ENCODE results near the gene CCT6A.
"Not testable (repeated sequence)": the region's sequence is repeated elsewhere in the genome, so short reads cannot be mapped to it uniquely, and the experiment has no call there.

Gene CCT6A

GRCh38 chr7:56092789-56093531 lies 41.4 kb downstream of the CCT6A start, which contains the start of gene PHKG1:
PHKG1 (minus strand) TSS chr7:56092952; CDS start chr7:56088941, 4,011 bp downstream.
- Histone ChIP-seq H3K27ac (ENCODE audit: low read depth in 2 of 2, low read length in 2 of 2) (peak within 1 kb of the TSS in 1 of 2 donors; percentile 16), H3K9me3 (ENCODE audit: control insufficient read depth in 2 of 2, low read length in 2 of 2) (no peaks in the 10 kb centered on the region), H3K4me1 (ENCODE audit: control insufficient read depth in 2 of 2, insufficient read depth in 2 of 2, low read length in 2 of 2) (no peaks in the 10 kb centered on the region), H3K9ac (ENCODE audit: low read depth in 1 of 2, low read length in 2 of 2) (no peak within 1 kb of the TSS), H3K4me3 (ENCODE audit: low read length in 2 of 2) (no peak within 1 kb of the TSS), H3K36me3 (ENCODE audit: control insufficient read depth in 2 of 2, insufficient read depth in 2 of 2, low read length in 2 of 2) (no peaks in the 10 kb centered on the region), H3K27me3 (ENCODE audit: control insufficient read depth in 2 of 2, insufficient read depth in 2 of 2, low read length in 2 of 2) (no peaks in the 10 kb centered on the region)

DNA sequence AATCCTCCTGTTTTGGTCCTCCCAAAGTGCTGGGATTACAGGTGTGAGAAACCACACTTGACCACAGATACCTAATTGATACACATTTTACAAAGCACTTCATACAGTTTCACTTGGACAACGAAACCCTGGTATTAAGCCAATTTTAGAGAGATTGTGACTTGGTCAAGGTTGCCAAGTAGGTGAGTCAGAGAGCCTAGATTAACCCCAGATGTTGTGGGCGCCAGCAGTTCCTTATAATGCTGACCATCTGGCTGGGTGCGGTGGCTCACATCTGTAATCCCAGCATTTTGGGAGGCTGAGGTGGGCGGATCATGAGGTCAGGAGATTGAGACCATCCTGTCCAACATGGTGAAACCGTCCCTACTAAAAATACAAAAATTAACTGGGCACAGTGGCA lies 46.1 kb downstream of the CCT6A start:
- no peak overlapping the region for H3K9ac ChIP-seq (ENCODE audit: low read depth in 1 of 2, low read length in 2 of 2)
- H3K36me3 ChIP-seq (ENCODE audit: control insufficient read depth in 2 of 2, insufficient read depth in 2 of 2, low read length in 2 of 2): peaks cover 24 to 29% of the 10 kb centered on the region in 2 donors
- no peak overlapping the region for H3K4me3 ChIP-seq (ENCODE audit: low read length in 2 of 2)
- H3K4me1 ChIP-seq (ENCODE audit: control insufficient read depth in 2 of 2, insufficient read depth in 2 of 2, low read length in 2 of 2): no peaks in the 10 kb centered on the region
- H3K27me3 ChIP-seq (ENCODE audit: control insufficient read depth in 2 of 2, insufficient read depth in 2 of 2, low read length in 2 of 2): no peaks in the 10 kb centered on the region
- H3K27ac ChIP-seq (ENCODE audit: low read depth in 2 of 2, low read length in 2 of 2): no peak overlapping the region
- H3K9me3 ChIP-seq (ENCODE audit: control insufficient read depth in 2 of 2, low read length in 2 of 2): no peaks in the 10 kb centered on the region

GRCh38 chr7:56098187-56099008 lies 46.8 kb downstream of the CCT6A start:
- H3K36me3 ChIP-seq (ENCODE audit: control insufficient read depth in 2 of 2, insufficient read depth in 2 of 2, low read length in 2 of 2): peaks cover 27 to 36% of the 10 kb centered on the region in 2 donors
- not testable (repeated sequence) for H3K27ac ChIP-seq (ENCODE audit: low read depth in 2 of 2, low read length in 2 of 2); H3K4me1 ChIP-seq (ENCODE audit: control insufficient read depth in 2 of 2, insufficient read depth in 2 of 2, low read length in 2 of 2)

DNA sequence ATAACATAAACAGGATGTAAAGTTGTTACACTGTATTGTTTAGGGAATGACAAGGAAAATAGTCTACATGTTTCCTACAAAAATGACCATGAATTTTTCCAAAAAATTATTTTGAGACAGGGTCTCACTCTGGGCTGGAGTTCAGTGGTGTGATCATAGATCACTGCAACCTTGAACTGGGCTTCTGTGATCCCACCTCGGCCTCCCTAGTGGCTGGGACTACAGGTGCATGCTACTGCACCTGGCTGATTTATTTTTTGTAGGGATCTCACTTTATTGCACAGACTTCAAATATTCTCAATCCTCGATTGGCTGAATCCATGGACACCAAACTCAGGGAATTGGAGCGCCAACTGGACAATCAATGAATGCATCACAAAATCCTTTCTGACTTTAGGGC lies 48.1 kb downstream of the CCT6A start:
- no peak overlapping the region for H3K9ac ChIP-seq (ENCODE audit: low read depth in 1 of 2, low read length in 2 of 2)
- no peaks in the 10 kb centered on the region for H3K9me3 ChIP-seq (ENCODE audit: control insufficient read depth in 2 of 2, low read length in 2 of 2)
- no peak overlapping the region for H3K4me3 ChIP-seq (ENCODE audit: low read length in 2 of 2)
- H3K27ac ChIP-seq (ENCODE audit: low read depth in 2 of 2, low read length in 2 of 2): no peak overlapping the region
- H3K36me3 ChIP-seq (ENCODE audit: control insufficient read depth in 2 of 2, insufficient read depth in 2 of 2, low read length in 2 of 2): peaks cover 34 to 43% of the 10 kb centered on the region in 2 donors
- no peaks in the 10 kb centered on the region for H3K27me3 ChIP-seq (ENCODE audit: control insufficient read depth in 2 of 2, insufficient read depth in 2 of 2, low read length in 2 of 2)
- no peaks in the 10 kb centered on the region for H3K4me1 ChIP-seq (ENCODE audit: control insufficient read depth in 2 of 2, insufficient read depth in 2 of 2, low read length in 2 of 2)

More at GRCh38 chr7:56098187-56099008, 46.8 kb downstream of the CCT6A start:
- H3K27me3 ChIP-seq (ENCODE audit: control insufficient read depth in 2 of 2, insufficient read depth in 2 of 2, low read length in 2 of 2); H3K9me3 ChIP-seq (ENCODE audit: control insufficient read depth in 2 of 2, low read length in 2 of 2); H3K9ac ChIP-seq (ENCODE audit: low read depth in 1 of 2, low read length in 2 of 2); H3K4me3 ChIP-seq (ENCODE audit: low read length in 2 of 2): not testable (repeated sequence)

DNA sequence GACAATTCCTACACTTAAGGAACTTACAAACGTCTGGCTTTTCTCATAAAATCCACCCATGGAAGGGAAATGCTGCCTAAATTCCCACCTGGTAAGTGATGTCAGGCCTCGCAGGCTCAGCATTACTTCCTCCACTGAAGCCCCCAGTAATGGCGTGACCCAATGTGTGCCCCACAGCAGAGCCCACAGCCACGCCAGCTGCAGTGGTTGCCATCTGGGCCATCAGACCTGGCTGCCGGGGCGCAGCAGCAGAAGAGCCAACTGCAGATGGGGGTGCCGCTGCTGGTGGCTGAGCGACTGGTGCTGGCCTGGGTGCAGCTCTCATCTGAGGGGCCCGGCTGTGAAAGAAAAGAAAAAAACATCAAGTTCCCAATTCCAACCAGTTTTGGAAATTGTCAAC lies 52.6 kb downstream of the CCT6A start:
- peaks cover 34 to 43% of the 10 kb centered on the region in 2 donors for H3K36me3 ChIP-seq (ENCODE audit: control insufficient read depth in 2 of 2, insufficient read depth in 2 of 2, low read length in 2 of 2)

GRCh38 chr7:56105508-56105907 lies 53.9 kb downstream of the CCT6A start:
- H3K4me1 ChIP-seq (ENCODE audit: control insufficient read depth in 2 of 2, insufficient read depth in 2 of 2, low read length in 2 of 2): peaks cover 0 to 9% of the 10 kb centered on the region in 2 donors
- H3K36me3 ChIP-seq (ENCODE audit: control insufficient read depth in 2 of 2, insufficient read depth in 2 of 2, low read length in 2 of 2): peaks cover 25 to 34% of the 10 kb centered on the region in 2 donors
- peak overlapping the region; percentile 98 to 99 for H3K9ac ChIP-seq (ENCODE audit: low read depth in 1 of 2, low read length in 2 of 2)
- peak overlapping the region; percentile 96 to 97 for H3K27ac ChIP-seq (ENCODE audit: low read depth in 2 of 2, low read length in 2 of 2)
- H3K27me3 ChIP-seq (ENCODE audit: control insufficient read depth in 2 of 2, insufficient read depth in 2 of 2, low read length in 2 of 2): no peaks in the 10 kb centered on the region
- H3K4me3 ChIP-seq (ENCODE audit: low read length in 2 of 2): peak overlapping the region; percentile 70 to 95
- no peaks in the 10 kb centered on the region for H3K9me3 ChIP-seq (ENCODE audit: control insufficient read depth in 2 of 2, low read length in 2 of 2)

More for the DNA sequence above, 52.6 kb downstream of the CCT6A start:
- H3K27me3 ChIP-seq (ENCODE audit: control insufficient read depth in 2 of 2, insufficient read depth in 2 of 2, low read length in 2 of 2); H3K9me3 ChIP-seq (ENCODE audit: control insufficient read depth in 2 of 2, low read length in 2 of 2); H3K9ac ChIP-seq (ENCODE audit: low read depth in 1 of 2, low read length in 2 of 2); H3K27ac ChIP-seq (ENCODE audit: low read depth in 2 of 2, low read length in 2 of 2); H3K4me3 ChIP-seq (ENCODE audit: low read length in 2 of 2); H3K4me1 ChIP-seq (ENCODE audit: control insufficient read depth in 2 of 2, insufficient read depth in 2 of 2, low read length in 2 of 2): not testable (repeated sequence)

GRCh38 chr7:56106108-56107073 lies 54.8 kb downstream of the CCT6A start, which contains the start of gene CHCHD2:
CHCHD2 (minus strand) TSS chr7:56106476; CDS start chr7:56106413, 63 bp downstream.
- Histone ChIP-seq H3K4me1 (ENCODE audit: control insufficient read depth in 2 of 2, insufficient read depth in 2 of 2, low read length in 2 of 2) (peaks cover 0 to 9% of the 10 kb centered on the region in 2 donors), H3K9me3 (ENCODE audit: control insufficient read depth in 2 of 2, low read length in 2 of 2) (no peaks in the 10 kb centered on the region), H3K27me3 (ENCODE audit: control insufficient read depth in 2 of 2, insufficient read depth in 2 of 2, low read length in 2 of 2) (no peaks in the 10 kb centered on the region), H3K27ac (ENCODE audit: low read depth in 2 of 2, low read length in 2 of 2) (peak within 1 kb of the TSS; percentile 96 to 97), H3K36me3 (ENCODE audit: control insufficient read depth in 2 of 2, insufficient read depth in 2 of 2, low read length in 2 of 2) (peaks cover 20 to 25% of the 10 kb centered on the region in 2 donors), H3K9ac (ENCODE audit: low read depth in 1 of 2, low read length in 2 of 2) (peak within 1 kb of the TSS; percentile 98 to 99), H3K4me3 (ENCODE audit: low read length in 2 of 2) (peak within 1 kb of the TSS; percentile 70 to 95)

DNA sequence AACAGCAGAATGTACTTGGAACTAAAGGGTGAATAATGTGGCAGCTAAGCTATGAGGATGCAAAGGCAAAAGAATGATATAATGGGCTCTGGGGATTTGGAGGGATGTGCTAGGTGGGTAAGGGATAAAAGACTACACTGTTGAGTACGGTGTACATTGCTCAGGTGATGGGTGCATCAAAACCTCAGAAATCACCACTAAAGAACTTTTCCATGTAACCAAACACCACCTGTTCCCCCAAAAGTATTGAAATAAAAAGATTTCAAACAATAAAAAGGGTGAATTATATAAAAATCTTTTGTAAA lies 56.3 kb downstream of the CCT6A start:
- H3K36me3 ChIP-seq (ENCODE audit: control insufficient read depth in 2 of 2, insufficient read depth in 2 of 2, low read length in 2 of 2): peaks cover 9 to 12% of the 10 kb centered on the region in 2 donors
- H3K9ac ChIP-seq (ENCODE audit: low read depth in 1 of 2, low read length in 2 of 2): no peak overlapping the region
- H3K9me3 ChIP-seq (ENCODE audit: control insufficient read depth in 2 of 2, low read length in 2 of 2): no peaks in the 10 kb centered on the region
- no peak overlapping the region for H3K4me3 ChIP-seq (ENCODE audit: low read length in 2 of 2)
- peaks cover 0 to 9% of the 10 kb centered on the region in 2 donors for H3K4me1 ChIP-seq (ENCODE audit: control insufficient read depth in 2 of 2, insufficient read depth in 2 of 2, low read length in 2 of 2)
- H3K27ac ChIP-seq (ENCODE audit: low read depth in 2 of 2, low read length in 2 of 2): no peak overlapping the region
- no peaks in the 10 kb centered on the region for H3K27me3 ChIP-seq (ENCODE audit: control insufficient read depth in 2 of 2, insufficient read depth in 2 of 2, low read length in 2 of 2)

DNA sequence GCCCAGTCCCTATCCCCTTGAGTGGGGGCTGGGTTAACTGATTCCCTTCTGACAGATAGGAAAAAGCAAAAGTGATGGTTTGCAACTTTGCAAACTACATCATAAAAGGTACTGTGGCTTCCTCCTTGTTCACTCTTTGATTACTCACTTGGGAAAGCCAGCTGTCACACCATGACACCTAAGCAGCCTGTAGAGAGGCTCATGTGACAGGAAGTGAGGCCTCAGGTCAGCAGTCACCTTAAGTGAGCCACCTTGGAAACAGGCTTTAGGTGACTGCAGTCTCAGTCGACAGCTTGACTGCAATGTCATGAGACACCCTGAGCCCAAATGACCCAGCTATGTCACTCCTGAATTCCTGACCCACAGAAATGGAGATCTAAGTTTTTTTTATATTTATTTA lies 59.0 kb downstream of the CCT6A start:
- Histone ChIP-seq H3K27ac (ENCODE audit: low read depth in 2 of 2, low read length in 2 of 2) (no peak overlapping the region), H3K36me3 (ENCODE audit: control insufficient read depth in 2 of 2, insufficient read depth in 2 of 2, low read length in 2 of 2) (no peaks in the 10 kb centered on the region), H3K27me3 (ENCODE audit: control insufficient read depth in 2 of 2, insufficient read depth in 2 of 2, low read length in 2 of 2) (no peaks in the 10 kb centered on the region), H3K4me1 (ENCODE audit: control insufficient read depth in 2 of 2, insufficient read depth in 2 of 2, low read length in 2 of 2) (peaks cover 0 to 4% of the 10 kb centered on the region in 2 donors), H3K4me3 (ENCODE audit: low read length in 2 of 2) (no peak overlapping the region), H3K9me3 (ENCODE audit: control insufficient read depth in 2 of 2, low read length in 2 of 2) (no peaks in the 10 kb centered on the region), H3K9ac (ENCODE audit: low read depth in 1 of 2, low read length in 2 of 2) (no peak overlapping the region)

Data from mucosa of rectum (tissue), 2 donors.